HG02798 (cell line): ENCODE results near the gene KIF3C.
"Not testable (repeated sequence)": the region's sequence is repeated elsewhere in the genome, so short reads cannot be mapped to it uniquely, and the experiment has no call there.

Experiments used
- ATAC-seq: cut with Tn5 transposase; IDR thresholded peaks from one replicate; pipeline ENCODE4 v1.9.1; 2021; ENCODE audit warnings: mild to moderate bottlenecking; ENCODE audit not compliant: unreplicated experiment, poor library complexity

Gene KIF3C

GRCh38 chr2:26000561-26001082 is 18.3 kb upstream of the KIF3C start:
- ATAC-seq: no peak

DNA sequence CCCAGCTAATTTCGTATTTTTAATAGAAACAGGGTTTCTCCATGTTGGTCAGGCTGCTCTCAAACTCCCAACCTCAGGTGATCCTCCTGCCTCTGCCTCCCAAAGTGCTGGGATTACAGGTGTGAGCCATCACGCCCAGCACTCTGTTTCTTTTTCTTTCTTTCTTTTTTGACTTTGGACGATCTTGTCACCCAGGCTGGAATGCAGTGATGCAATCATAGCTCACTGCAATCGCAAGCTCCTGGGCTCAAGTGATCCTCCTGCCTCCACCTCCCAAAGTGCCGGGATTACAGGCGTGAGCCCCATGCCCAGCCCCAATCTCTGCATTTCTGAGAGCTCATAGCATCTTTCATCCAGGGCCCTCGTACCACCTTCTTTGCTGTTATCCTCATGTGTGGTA is 17.1 kb upstream of the KIF3C start:
- not testable (repeated sequence) for ATAC-seq

GRCh38 chr2:25998816-25999383 is 16.6 kb upstream of the KIF3C start:
- not testable (repeated sequence) for ATAC-seq

GRCh38 chr2:25996844-25997243 is 14.5 kb upstream of the KIF3C start:
- no peak for ATAC-seq

DNA sequence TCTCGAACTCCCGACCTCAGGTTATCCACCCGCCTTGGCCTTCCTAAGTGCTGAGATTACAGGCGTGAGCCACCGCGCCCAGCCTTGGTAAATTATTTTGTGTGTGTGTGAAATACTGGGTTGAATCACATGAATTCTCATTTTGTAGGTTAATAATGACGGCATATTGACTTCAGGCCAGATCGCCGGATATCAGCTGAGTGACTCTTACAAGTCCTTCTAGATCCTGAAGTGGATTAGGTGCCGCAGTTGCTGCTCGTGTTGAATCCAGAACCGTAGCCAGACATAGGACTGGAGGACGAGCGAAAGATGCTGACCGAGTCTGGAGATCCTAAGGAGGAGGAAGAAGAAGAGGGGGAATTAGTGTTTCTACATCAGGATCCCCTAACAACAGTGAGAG is 12.2 kb upstream of the KIF3C start:
- no peak for ATAC-seq

- ATAC-seq: no peak
Observed at GRCh38 chr2:25993049-25993448, 10.8 kb upstream of the KIF3C start.

GRCh38 chr2:25992556-25992955 is 10.3 kb upstream of the KIF3C start:
- ATAC-seq: no peak

DNA sequence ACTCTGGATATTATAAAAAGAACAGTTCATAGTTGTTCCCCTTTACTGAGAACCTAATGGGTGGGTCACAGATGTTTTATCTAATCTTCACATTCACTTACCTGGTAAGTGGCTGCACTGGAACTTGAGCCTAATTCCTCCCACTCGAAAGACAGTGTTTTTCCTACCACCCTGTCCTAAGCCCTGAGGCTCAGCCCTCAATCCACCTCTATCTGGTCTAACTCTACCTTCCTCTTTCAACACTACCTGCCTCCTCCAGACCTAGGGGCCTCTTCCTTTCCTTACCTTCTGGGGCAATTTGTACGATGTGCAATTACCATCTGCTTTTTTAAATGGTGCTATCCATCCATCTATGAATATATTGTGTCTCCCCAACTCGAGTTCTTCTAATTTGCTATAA is 9.7 kb upstream of the KIF3C start:
- no peak for ATAC-seq

GRCh38 chr2:25989154-25989553 is 6.9 kb upstream of the KIF3C start:
- ATAC-seq: no peak

- ATAC-seq: no peak
Observed at GRCh38 chr2:25988134-25988533, 5.8 kb upstream of the KIF3C start.

DNA sequence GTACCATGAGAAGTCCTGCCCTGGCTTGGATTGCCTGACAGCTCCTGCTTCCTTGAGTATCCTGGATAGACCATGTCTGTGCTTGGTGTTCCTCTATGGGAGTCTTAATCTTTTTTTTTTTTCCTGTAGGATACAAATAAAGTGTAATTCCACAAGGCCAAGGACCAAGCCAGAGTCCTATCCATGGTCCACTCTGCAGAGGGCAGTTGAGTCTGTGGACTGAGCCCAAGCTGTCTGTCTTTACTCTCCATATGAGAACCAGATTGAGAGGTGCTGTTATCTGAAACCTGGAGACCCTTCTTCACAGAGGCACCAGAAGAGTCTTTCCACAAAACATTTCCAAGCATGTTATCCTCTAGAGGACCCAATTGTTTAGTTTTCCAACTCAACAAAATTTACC is 1.4 kb upstream of the KIF3C start:
- ATAC-seq: no peak

GRCh38 chr2:25982968-25983280 is 627 bp upstream of the KIF3C start:
- no peak for ATAC-seq

- ATAC-seq: no peak
Observed at GRCh38 chr2:25981596-25982272, 563 bp downstream of the KIF3C start.

- ATAC-seq: no peak
Observed at GRCh38 chr2:25980951-25981350, 1.3 kb downstream of the KIF3C start.

DNA sequence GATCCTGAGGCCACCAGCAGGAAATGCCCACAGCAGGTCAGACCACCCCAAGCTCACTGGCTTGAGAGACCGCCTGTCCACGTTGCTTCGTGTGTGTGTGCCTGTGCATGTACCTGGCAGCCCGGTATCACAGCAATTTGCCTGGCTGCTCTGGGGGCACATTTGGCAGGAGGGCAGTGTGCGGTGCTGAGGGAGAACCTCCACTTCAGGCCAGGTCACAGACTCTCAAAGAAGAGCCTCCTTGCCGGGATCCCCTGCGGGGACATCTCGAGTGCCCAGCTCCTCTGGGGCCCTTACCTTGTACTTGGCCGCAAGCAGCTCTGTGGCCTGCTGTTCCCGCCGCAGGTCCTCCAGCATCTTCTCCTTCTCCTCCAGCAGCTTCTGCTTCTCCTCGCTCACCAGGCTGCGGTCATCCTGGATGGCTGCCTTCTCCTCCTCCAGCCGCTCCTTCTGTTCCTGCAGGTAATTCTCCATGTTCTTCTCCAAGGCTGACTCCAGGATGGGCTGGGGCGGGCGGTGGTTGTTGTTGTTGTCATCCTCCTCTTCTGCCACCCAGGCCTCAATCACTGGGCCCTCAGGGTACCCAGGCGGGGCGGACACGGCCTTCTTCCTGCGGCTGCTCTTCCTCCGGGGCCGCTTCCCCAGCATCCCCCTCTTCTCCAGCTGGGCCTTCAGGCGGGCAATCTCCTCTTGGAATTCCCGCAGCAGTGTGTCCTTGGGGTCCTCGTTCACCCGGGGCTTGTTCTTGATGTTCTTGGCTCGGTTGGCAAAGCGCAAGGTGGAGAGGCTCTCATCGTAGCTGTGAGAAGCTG is 2.0 kb downstream of the KIF3C start:
- no peak for ATAC-seq

GRCh38 chr2:25979001-25979400 is 3.3 kb downstream of the KIF3C start:
- no peak for ATAC-seq

GRCh38 chr2:25977768-25978167 is 4.5 kb downstream of the KIF3C start:
- ATAC-seq: no peak

- ATAC-seq: no peak
Observed at GRCh38 chr2:25976983-25977741, 5.1 kb downstream of the KIF3C start.

DNA sequence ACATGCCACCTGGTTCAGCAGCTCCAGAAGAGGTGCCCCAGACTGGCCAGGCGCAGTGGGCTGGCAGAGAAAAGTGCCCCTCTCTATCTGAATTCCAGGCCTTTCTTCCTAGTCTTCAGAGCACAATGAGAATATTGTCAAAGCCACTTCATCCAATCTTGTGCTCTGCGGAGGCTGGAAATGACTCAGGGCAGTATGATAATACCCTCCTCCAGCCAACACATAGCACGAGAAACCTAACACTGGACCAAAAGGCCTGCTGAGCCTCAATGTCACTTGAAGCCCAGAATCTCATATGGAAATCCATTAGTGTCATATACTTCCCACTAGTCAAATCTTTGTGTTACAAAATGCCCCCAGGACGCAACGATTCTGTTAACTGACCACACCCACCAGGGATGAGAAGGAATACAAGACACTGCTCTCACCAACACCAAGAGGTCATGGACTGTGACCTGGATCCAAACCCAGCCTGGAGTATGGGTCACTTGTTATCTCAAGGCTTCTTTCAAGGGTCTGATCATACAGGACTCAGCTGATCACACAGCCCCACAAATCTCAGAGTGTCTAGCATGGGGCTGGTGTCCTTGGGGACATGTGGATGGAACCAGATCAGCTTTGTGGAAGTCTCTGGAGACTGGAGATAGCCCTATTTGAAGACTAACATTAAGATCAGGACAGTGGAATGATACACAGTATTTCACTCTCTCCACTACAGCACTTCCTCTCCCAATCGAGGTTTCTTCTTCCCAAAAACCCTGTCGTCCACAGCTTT is 10.1 kb downstream of the KIF3C start:
- no peak for ATAC-seq

DNA sequence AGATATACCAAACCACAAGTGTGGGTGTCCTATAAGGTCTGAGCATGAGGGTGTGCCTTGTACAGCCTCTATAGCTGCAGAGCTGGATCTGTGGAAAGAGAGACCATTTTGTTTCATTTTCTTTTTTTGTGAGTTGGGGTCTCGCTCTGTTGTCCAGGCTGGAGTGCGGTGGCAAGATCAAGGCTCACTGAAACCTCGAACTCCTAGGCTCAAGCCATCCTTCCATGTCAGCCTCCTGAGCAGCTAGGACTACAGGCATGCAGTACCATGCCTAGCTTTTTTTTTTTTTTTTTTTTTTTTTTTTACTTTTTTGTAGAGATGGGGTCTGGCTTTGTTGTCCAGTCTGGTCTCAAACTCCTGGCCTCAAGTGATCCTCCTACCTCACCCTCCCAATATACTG is 10.7 kb downstream of the KIF3C start:
- no peak for ATAC-seq
